Myometrial cell (primary cell): ENCODE data around the gene SPDYE9. TPM values are rescaled to one million over a fixed set of nuclear protein-coding genes. Genes with fewer than 3 reads are reported as not detected.

Experiments
- total RNA-seq: library from RNA; depleted of rRNA; stranded (reverse); fragments of >200 nt; gene quantifications from 2 replicates; pipeline ENCODE4 v1.2.3, GENCODE V29; 2015

Gene SPDYE9
- not detected in 2 replicates for total RNA-seq

DNA sequence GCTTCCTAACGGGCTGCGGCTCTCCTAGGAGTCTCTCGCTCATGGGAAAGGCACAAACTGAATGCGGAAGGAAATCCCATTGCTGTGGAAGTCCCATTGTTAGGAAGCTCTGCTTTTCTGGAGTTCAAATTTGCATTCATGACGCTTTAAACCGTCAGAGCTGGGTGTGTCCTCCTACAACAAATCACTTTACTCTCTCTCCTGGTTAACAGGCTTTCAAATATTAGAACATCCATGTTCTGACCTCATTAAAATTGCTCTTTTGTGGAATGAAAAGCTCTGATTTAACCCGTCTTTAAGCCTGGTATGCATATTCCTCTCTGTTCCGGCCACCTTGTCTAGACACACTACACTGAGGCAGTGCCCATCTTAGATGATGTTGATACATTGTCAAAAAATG lies at the start of gene SPDYE9:
Gene SPDYE9 (minus strand): TSS at position 101 of the 400 bp plus-strand sequence. CDS start 1,800 bp downstream, outside the sequence.

DNA sequence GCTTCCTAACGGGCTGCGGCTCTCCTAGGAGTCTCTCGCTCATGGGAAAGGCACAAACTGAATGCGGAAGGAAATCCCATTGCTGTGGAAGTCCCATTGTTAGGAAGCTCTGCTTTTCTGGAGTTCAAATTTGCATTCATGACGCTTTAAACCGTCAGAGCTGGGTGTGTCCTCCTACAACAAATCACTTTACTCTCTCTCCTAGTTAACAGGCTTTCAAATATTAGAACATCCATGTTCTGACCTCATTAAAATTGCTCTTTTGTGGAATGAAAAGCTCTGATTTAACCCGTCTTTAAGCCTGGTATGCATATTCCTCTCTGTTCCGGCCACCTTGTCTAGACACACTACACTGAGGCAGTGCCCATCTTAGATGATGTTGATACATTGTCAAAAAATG lies 28.0 kb downstream of the SPDYE9 start, which contains the start of gene SPDYE11:
Gene SPDYE11 (minus strand): TSS at position 101 of the 400 bp plus-strand sequence. CDS start 1,800 bp downstream, outside the sequence.

DNA sequence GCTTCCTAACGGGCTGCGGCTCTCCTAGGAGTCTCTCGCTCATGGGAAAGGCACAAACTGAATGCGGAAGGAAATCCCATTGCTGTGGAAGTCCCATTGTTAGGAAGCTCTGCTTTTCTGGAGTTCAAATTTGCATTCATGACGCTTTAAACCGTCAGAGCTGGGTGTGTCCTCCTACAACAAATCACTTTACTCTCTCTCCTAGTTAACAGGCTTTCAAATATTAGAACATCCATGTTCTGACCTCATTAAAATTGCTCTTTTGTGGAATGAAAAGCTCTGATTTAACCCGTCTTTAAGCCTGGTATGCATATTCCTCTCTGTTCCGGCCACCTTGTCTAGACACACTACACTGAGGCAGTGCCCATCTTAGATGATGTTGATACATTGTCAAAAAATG lies 56.2 kb downstream of the SPDYE9 start, which contains the start of gene SPDYE8:
Gene SPDYE8 (minus strand): TSS at position 101 of the 400 bp plus-strand sequence. CDS start 1,800 bp downstream, outside the sequence.

Other genes starting within 250 kb of the SPDYE9 start
- 4.0 and 7.3 TPM in 2 replicates for gene POM121, start 160.9 kb downstream of the SPDYE9 start, total RNA-seq
- gene TRIM74, start 116.6 kb downstream of the SPDYE9 start, total RNA-seq, result not detected in 2 replicates
- not detected in 2 replicates for gene SPDYE8, start 56.3 kb downstream of the SPDYE9 start, total RNA-seq
- gene SPDYE11, start 28.1 kb downstream of the SPDYE9 start, total RNA-seq, result not detected in 2 replicates
- gene NSUN5, start 222.8 kb upstream of the SPDYE9 start, total RNA-seq, result 23.1 and 25.0 TPM in 2 replicates
- not detected in 2 replicates for gene TRIM50, start 242.0 kb upstream of the SPDYE9 start, total RNA-seq
- gene FKBP6, start 242.1 kb upstream of the SPDYE9 start, total RNA-seq, result not detected in 2 replicates